Measurements from ENCODE around the gene NRCAM. TPM values are rescaled to one million over a fixed set of nuclear protein-coding genes. Genes with fewer than 3 reads are reported as not detected.
A peak's percentile ranks its signal among the peaks of the same experiment; 100 is the strongest.

Gene NRCAM
- total RNA-seq, 2 donors from 2014 or later: 17.9 to 28.2 TPM

DNA sequence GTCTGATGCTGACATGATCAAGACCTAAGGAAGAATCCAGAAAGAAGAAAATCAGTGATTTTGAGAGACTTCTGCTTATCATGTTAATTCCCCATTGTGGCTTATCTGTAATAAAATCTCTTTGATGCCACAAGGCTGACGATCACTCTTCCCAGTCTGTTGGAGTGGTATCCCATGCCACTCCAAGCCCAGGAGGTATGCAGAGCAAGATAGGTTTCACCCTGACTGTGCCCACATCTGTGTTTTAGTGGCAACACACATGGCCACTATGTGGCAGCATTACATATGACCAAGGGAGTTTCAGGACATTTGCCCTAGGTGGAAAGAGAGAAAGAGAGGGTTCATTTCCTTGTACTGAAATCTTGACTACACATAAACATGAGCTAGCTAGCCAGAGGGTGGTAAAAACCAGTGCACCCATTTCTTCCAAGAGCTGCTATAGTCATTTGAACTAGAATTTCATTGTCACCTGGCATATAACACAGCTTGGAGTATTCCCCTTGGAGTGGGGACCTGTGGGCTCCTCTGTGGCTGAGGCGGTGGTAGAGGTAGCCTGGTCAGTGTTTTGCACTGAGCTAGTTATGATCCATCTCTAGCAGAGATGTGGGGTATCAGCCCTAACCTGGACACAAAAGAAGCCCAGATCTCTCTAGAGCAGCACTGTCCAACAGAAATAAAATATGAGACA, 346.9 kb downstream of the NRCAM start:
- Mint-ChIP-seq H3K27me3 (ENCODE audit: insufficient read depth) (no peaks in the 10 kb centered on the region), H3K27ac (no peak overlapping the region), H3K9me3 (no peaks in the 10 kb centered on the region), H3K4me3 (no peak overlapping the region), H3K4me1 (peaks cover 4% of the 10 kb centered on the region), H3K36me3 (ENCODE audit: low read depth) (no peaks in the 10 kb centered on the region)
- peak; percentile 58 for DNase-seq
- TF ChIP-seq CTCF (conservative IDR thresholded peaks at IDR 0.05): peak; percentile 74
- Histone ChIP-seq H3K9ac (ENCODE audit: extremely low read depth, low read length, poor library complexity, severe bottlenecking) (no peak overlapping the region), H3K9me3 (ENCODE audit: control insufficient read depth, low read length) (no peaks in the 10 kb centered on the region), H3K4me3 (ENCODE audit: low read length) (no peak overlapping the region), H3K36me3 (ENCODE audit: control insufficient read depth, insufficient read depth, low read length) (no peaks in the 10 kb centered on the region), H3K4me1 (ENCODE audit: control insufficient read depth, insufficient read depth, low read length) (no peaks in the 10 kb centered on the region), H3K27me3 (ENCODE audit: control insufficient read depth, insufficient read depth, low read length, poor library complexity, severe bottlenecking) (no peaks in the 10 kb centered on the region), H3K27ac (ENCODE audit: low read depth, low read length) (no peak overlapping the region)
- 79 to 85% methylated on average over 2 of the region's 2 CpGs for WGBS, 2 experiments (ENCODE audit: insufficient coverage in 1 of 2, insufficient read length in 1 of 2)

DNA sequence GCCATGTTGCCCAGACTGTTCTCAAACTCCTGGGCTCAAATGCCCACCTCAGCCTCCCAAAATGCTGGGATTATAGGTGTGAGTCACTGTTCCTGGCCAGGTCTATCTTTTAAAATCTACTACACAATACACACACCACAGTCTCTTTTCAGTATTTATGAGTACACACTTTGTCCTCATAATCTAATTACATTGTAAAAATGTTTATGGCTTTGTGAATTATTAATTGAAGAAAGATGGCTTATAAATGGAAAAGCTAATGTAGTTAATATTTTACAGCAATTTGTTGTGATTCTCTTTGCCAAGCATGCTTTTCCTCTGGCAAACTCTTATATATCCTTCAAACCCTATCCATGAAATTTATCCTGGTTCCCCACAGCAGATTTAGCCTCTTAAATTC, 348.1 kb downstream of the NRCAM start:
- H3K9me3 Mint-ChIP-seq: no peaks in the 10 kb centered on the region
- no peaks in the 10 kb centered on the region for H3K36me3 Mint-ChIP-seq (ENCODE audit: low read depth)
- H3K36me3 ChIP-seq (ENCODE audit: control insufficient read depth, insufficient read depth, low read length): no peaks in the 10 kb centered on the region
- DNase-seq: no peak
- H3K4me3 ChIP-seq (ENCODE audit: low read length): no peak overlapping the region
- peaks cover 1% of the 10 kb centered on the region for H3K4me1 ChIP-seq (ENCODE audit: control insufficient read depth, insufficient read depth, low read length)
- no peak overlapping the region for H3K4me3 Mint-ChIP-seq
- H3K9ac ChIP-seq (ENCODE audit: extremely low read depth, low read length, poor library complexity, severe bottlenecking): no peak overlapping the region
- H3K27me3 Mint-ChIP-seq (ENCODE audit: insufficient read depth): no peaks in the 10 kb centered on the region
- peaks cover 9% of the 10 kb centered on the region for H3K4me1 Mint-ChIP-seq
- H3K9me3 ChIP-seq (ENCODE audit: control insufficient read depth, low read length): no peaks in the 10 kb centered on the region
- H3K27me3 ChIP-seq (ENCODE audit: control insufficient read depth, insufficient read depth, low read length, poor library complexity, severe bottlenecking): no peaks in the 10 kb centered on the region
- H3K27ac Mint-ChIP-seq: no peak overlapping the region
- no peak for TF ChIP-seq CTCF (conservative IDR thresholded peaks at IDR 0.05)
- no peak overlapping the region for H3K27ac ChIP-seq (ENCODE audit: low read depth, low read length)

- Histone ChIP-seq H3K36me3 (ENCODE audit: control insufficient read depth, insufficient read depth, low read length) (no peaks in the 10 kb centered on the region), H3K9ac (ENCODE audit: extremely low read depth, low read length, poor library complexity, severe bottlenecking) (no peak overlapping the region), H3K4me1 (ENCODE audit: control insufficient read depth, insufficient read depth, low read length) (peaks cover 5% of the 10 kb centered on the region), H3K27me3 (ENCODE audit: control insufficient read depth, insufficient read depth, low read length, poor library complexity, severe bottlenecking) (no peaks in the 10 kb centered on the region), H3K9me3 (ENCODE audit: control insufficient read depth, low read length) (no peaks in the 10 kb centered on the region), H3K27ac (ENCODE audit: low read depth, low read length) (no peak overlapping the region), H3K4me3 (ENCODE audit: low read length) (no peak overlapping the region)
- H3K4me3 Mint-ChIP-seq: no peak overlapping the region
- H3K36me3 Mint-ChIP-seq (ENCODE audit: low read depth): no peaks in the 10 kb centered on the region
- DNase-seq: no peak
- no peaks in the 10 kb centered on the region for H3K9me3 Mint-ChIP-seq
- peaks cover 14% of the 10 kb centered on the region for H3K4me1 Mint-ChIP-seq
- TF ChIP-seq CTCF (conservative IDR thresholded peaks at IDR 0.05): no peak
- H3K27ac Mint-ChIP-seq: no peak overlapping the region
- H3K27me3 Mint-ChIP-seq (ENCODE audit: insufficient read depth): no peaks in the 10 kb centered on the region
- WGBS, 2 experiments (ENCODE audit: insufficient coverage in 1 of 2, insufficient read length in 1 of 2): 92 to 97% methylated on average over 6 to 7 of the region's 7 CpGs
Observed at GRCh38 chr7:108104324-108104723, 351.9 kb downstream of the NRCAM start.
